K562 (cell line): ENCODE data around the gene PRICKLE3. TPM values are rescaled to one million over a fixed set of nuclear protein-coding genes. Genes with fewer than 3 reads are reported as not detected.
A peak's percentile ranks its signal among the peaks of the same experiment; 100 is the strongest.

Experiments used
- CEBPZ ChIP-seq: fragments of 150-350 bp; IDR thresholded peaks from 2 replicates; pipeline ENCODE4 v1.6.1; 2014; ENCODE audit warnings: low read depth, mild to moderate bottlenecking, low read length, borderline replicate concordance
- FOSL1 ChIP-seq: fragments of 200-800 bp; sonication (Bioruptor generic); conservative IDR thresholded peaks from 2 replicates; pipeline ENCODE4 v1.6.1; 2016; ENCODE audit warnings: missing genetic modification characterization, missing compliant biosample characterization
- HMGN3 ChIP-seq: IDR thresholded peaks from 2 replicates; pipeline ENCODE4 v1.6.1; 2011; ENCODE audit warnings: borderline replicate concordance, low read depth, mild to moderate bottlenecking, mixed read lengths, low read length; ENCODE audit not compliant: insufficient read length; ENCODE audit errors: extremely low read depth
- MAZ ChIP-seq, 2 experiments: fragments of 450-650 bp in 1 of 2; sonication (generic) in 1 of 2; formaldehyde crosslinking; IDR thresholded peaks in 1 of 2; conservative IDR thresholded peaks in 1 of 2; 2 replicates each; pipeline versions ENCODE4 v1.4.0 to v1.5.0; 2020; ENCODE audit warnings: mild to moderate bottlenecking in 1 of 2, missing genetic modification reagents in 1 of 2
- MNT ChIP-seq, 2 experiments: fragments of 450-650 bp; conservative IDR thresholded peaks; 2 replicates each; pipeline ENCODE4 v1.6.1; 2017; ENCODE audit warnings: mild to moderate bottlenecking in 2 of 2, moderate library complexity in 2 of 2
- NBN ChIP-seq: fragments of 450-650 bp; IDR thresholded peaks from 2 replicates; pipeline ENCODE4 v1.6.1; 2016; ENCODE audit warnings: low read depth, mild to moderate bottlenecking
- TCF7 ChIP-seq: sonication (generic); IDR thresholded peaks from 2 replicates; pipeline ENCODE4 v1.6.1; 2016; ENCODE audit warnings: antibody characterized with exemption, borderline replicate concordance
- ZBTB7A ChIP-seq: IDR thresholded peaks from 2 replicates; pipeline ENCODE4 v1.6.1; 2011; ENCODE audit warnings: low read depth, mild to moderate bottlenecking, low read length, moderate library complexity, borderline replicate concordance; ENCODE audit not compliant: control insufficient read depth
- ZBTB9 ChIP-seq: fragments of 450-650 bp; formaldehyde crosslinking; IDR thresholded peaks from 2 replicates; pipeline ENCODE4 v1.4.0; 2020; ENCODE audit warnings: mild to moderate bottlenecking, moderate library complexity
- polyA plus RNA-seq, 8 experiments: library from polyadenylated mRNA; depleted of rRNA in 4 of 8; stranded (reverse) in 5 of 8; unstranded in 3 of 8; fragments of >200 nt; fragmentation: Nextera tagmentation in 2 of 8; fragmentation: Illumina TruSeq in 1 of 8; extraction: Ambion mirVana in 2 of 8; extraction: Trizol in 1 of 8; gene quantifications; 2 replicates each; pipeline versions ENCODE4 v1.2.1 to v1.2.3, GENCODE V29; 2011 to 2014; ENCODE audit warnings: inconsistent platforms in 1 of 8, missing spikeins in 1 of 8
- total RNA-seq, 7 experiments: library from RNA; depleted of rRNA in 6 of 7; stranded (reverse); fragments of >200 nt in 6 of 7; fragmentation: Illumina TruSeq in 2 of 7; extraction: Trizol in 2 of 7; gene quantifications; 2 replicates each; pipeline versions ENCODE4 v1.2.1 to v1.2.3, GENCODE V29; 2011 to 2021; ENCODE audit warnings: low replicate concordance in 1 of 7

PRICKLE3 gene
- total and polyA plus RNA-seq, 9 of the 15 experiments (the other 6 are each of a cell fraction or from before 2014, with no cell fraction given), result 1.1 to 44.3 (median 14.0) TPM

GRCh38 chrX:49171752-49172279, 14.4 kb downstream of the PRICKLE3 start, which contains the start of gene PLP2 (continued):
- peak in 1 of 2 experiments; percentile 16; a peak in 1 of 4 replicates for TF ChIP-seq MNT (conservative IDR thresholded peaks at IDR 0.05)
- TF ChIP-seq TCF7, result no peak
- TF ChIP-seq HMGN3, result no peak
- TF ChIP-seq FOSL1 (tag), result peak; percentile 64
- TF ChIP-seq MAZ (CRISPR knock-in tag; conservative IDR thresholded peaks at IDR 0.05 in 1 of 2, IDR thresholded peaks at IDR 0.05 in 1 of 2), result peak; percentile 22 to 83; a peak in 3 of 4 replicates
- TF ChIP-seq NBN, result no peak
- no peak for TF ChIP-seq ZBTB9
- TF ChIP-seq CEBPZ, result no peak
- peak; percentile 66; the same call in 1 of the 2 replicates for TF ChIP-seq ZBTB7A
